WTC11 (cell line): Measurements from ENCODE around the gene TMA7. TPM values are rescaled to one million over a fixed set of nuclear protein-coding genes. Genes with fewer than 3 reads are reported as not detected.

Experiments used
- ATAC-seq: fragments of 200-7000 bp; cut with Tn5 transposase; 2 replicates; pipeline ENCODE4 v1.10.0; 2021; ENCODE audit warnings: mild to moderate bottlenecking, moderate library complexity
- CTCF ChIA-PET: fragments of 300-600 bp; sonication (Branson Sonifier 250); formaldehyde crosslinking; loops from one replicate; lab custom pipeline; 2021; ENCODE audit warnings: antibody characterized with exemption; lab: Charles Lee
- POLR2A ChIA-PET: fragments of 350-600 bp; sonication (Branson Sonifier 250); formaldehyde crosslinking; loops from one replicate; lab custom pipeline; 2021; ENCODE audit warnings: antibody characterized with exemption; lab: Charles Lee
- DNase-seq: peaks from one replicate; pipeline ENCODE4 v3.0.0; 2021; ENCODE audit warnings: low spot score
- H3K27ac Mint-ChIP-seq: 2 replicates; pipeline ENCODE4 v1.8.0; 2021; ENCODE audit warnings: mixed read lengths
- H3K27me3 Mint-ChIP-seq: 2 replicates; pipeline ENCODE4 v1.8.0; 2021; ENCODE audit warnings: low read depth, mild to moderate bottlenecking, moderate library complexity, mixed read lengths
- H3K36me3 Mint-ChIP-seq: 2 replicates; pipeline ENCODE4 v1.8.0; 2021; ENCODE audit warnings: mixed read lengths
- H3K4me1 Mint-ChIP-seq: 2 replicates; pipeline ENCODE4 v1.8.0; 2022; ENCODE audit warnings: mixed read lengths
- H3K4me3 Mint-ChIP-seq: 2 replicates; pipeline ENCODE4 v1.8.0; 2021; ENCODE audit warnings: mild to moderate bottlenecking, moderate library complexity, mixed read lengths
- H3K9me3 Mint-ChIP-seq: 2 replicates; pipeline ENCODE4 v1.8.0; 2021; ENCODE audit warnings: mixed read lengths
- CBFB ChIP-seq: sonication (generic); formaldehyde crosslinking; IDR thresholded peaks from 2 replicates; pipeline ENCODE4 v1.8.1; 2022; ENCODE audit warnings: mild to moderate bottlenecking, low read depth, missing genetic modification reagents
- CREM ChIP-seq: sonication (generic); formaldehyde crosslinking; IDR thresholded peaks from 2 replicates; pipeline ENCODE4 v1.8.1; 2022; ENCODE audit warnings: mild to moderate bottlenecking, missing genetic modification reagents, moderate library complexity
- ETV6 ChIP-seq: sonication (generic); formaldehyde crosslinking; IDR thresholded peaks from 2 replicates; pipeline ENCODE4 v1.8.1; 2022; ENCODE audit warnings: mild to moderate bottlenecking, missing genetic modification reagents
- FOXJ3 ChIP-seq: sonication (generic); formaldehyde crosslinking; IDR thresholded peaks from 2 replicates; pipeline ENCODE4 v1.9.0; 2021; ENCODE audit warnings: missing genetic modification reagents, mild to moderate bottlenecking, borderline replicate concordance
- FOXP1 ChIP-seq: sonication (generic); formaldehyde crosslinking; IDR thresholded peaks from 2 replicates; pipeline ENCODE4 v1.8.0; 2022; ENCODE audit warnings: missing genetic modification reagents, mild to moderate bottlenecking, moderate library complexity, borderline replicate concordance
- MAX ChIP-seq: sonication (generic); formaldehyde crosslinking; IDR thresholded peaks from 2 replicates; pipeline ENCODE4 v1.8.0; 2022; ENCODE audit warnings: mild to moderate bottlenecking, missing genetic modification reagents
- MLX ChIP-seq: sonication (generic); formaldehyde crosslinking; IDR thresholded peaks from 2 replicates; pipeline ENCODE4 v1.8.1; 2023; ENCODE audit warnings: mild to moderate bottlenecking, missing genetic modification reagents, moderate library complexity
- NR2C2 ChIP-seq: sonication (generic); formaldehyde crosslinking; IDR thresholded peaks from 2 replicates; pipeline ENCODE4 v1.8.0; 2022; ENCODE audit warnings: mild to moderate bottlenecking, missing genetic modification reagents
- SP1 ChIP-seq: sonication (generic); formaldehyde crosslinking; conservative IDR thresholded peaks from 2 replicates; pipeline ENCODE4 v1.8.1; 2022; ENCODE audit warnings: missing genetic modification reagents
- TEAD1 ChIP-seq: sonication (generic); formaldehyde crosslinking; IDR thresholded peaks from 2 replicates; pipeline ENCODE4 v1.8.0; 2022; ENCODE audit warnings: mild to moderate bottlenecking, missing genetic modification reagents
- USF1 ChIP-seq: sonication (generic); formaldehyde crosslinking; IDR thresholded peaks from 2 replicates; pipeline ENCODE4 v1.8.0; 2022; ENCODE audit warnings: mild to moderate bottlenecking, missing genetic modification reagents
- ZNF121 ChIP-seq: sonication (generic); formaldehyde crosslinking; IDR thresholded peaks from 2 replicates; pipeline ENCODE4 v1.8.0; 2023; ENCODE audit warnings: missing genetic modification reagents
- ZNF396 ChIP-seq: fragments of 250-450 bp; sonication (Bioruptor Pico); IDR thresholded peaks from 2 replicates; pipeline ENCODE4 v1.8.0; 2021; ENCODE audit warnings: mild to moderate bottlenecking, moderate library complexity, borderline replicate concordance
- ZNF423 ChIP-seq: fragments of 250-450 bp; sonication (Bioruptor Pico); IDR thresholded peaks from 2 replicates; pipeline ENCODE4 v2.1.2; 2022; ENCODE audit warnings: mild to moderate bottlenecking, moderate library complexity
- ZNF671 ChIP-seq: fragments of 250-450 bp; sonication (Bioruptor Pico); IDR thresholded peaks from 2 replicates; pipeline ENCODE4 v1.8.0; 2021; ENCODE audit warnings: mild to moderate bottlenecking
- total RNA-seq: library from RNA; stranded (reverse); gene quantifications from 3 replicates; pipeline ENCODE4 v1.2.3, GENCODE V29; 2021
- TF ChIP-seq, protein P1 (sequence below): sonication (generic); formaldehyde crosslinking; IDR thresholded peaks from 2 replicates; pipeline ENCODE4 v1.8.1; 2022; ENCODE audit warnings: mild to moderate bottlenecking, missing genetic modification reagents, moderate library complexity, borderline replicate concordance
- TF ChIP-seq, protein P2 (sequence below): fragments of 250-450 bp; sonication (Bioruptor Pico); IDR thresholded peaks from 2 replicates; pipeline ENCODE4 v1.9.0; 2021; ENCODE audit warnings: mild to moderate bottlenecking
- TF ChIP-seq, protein P3 (sequence below): sonication (generic); formaldehyde crosslinking; IDR thresholded peaks from 2 replicates; pipeline ENCODE4 v1.8.0; 2023; ENCODE audit warnings: missing genetic modification reagents, mild to moderate bottlenecking, borderline replicate concordance
- TF ChIP-seq, protein P4 (sequence below): sonication (generic); formaldehyde crosslinking; IDR thresholded peaks from 2 replicates; pipeline ENCODE4 v1.8.0; 2022; ENCODE audit warnings: mild to moderate bottlenecking, missing genetic modification reagents

Gene TMA7
- total RNA-seq, 1 experiment from 2014 or later, result 318 TPM

DNA sequence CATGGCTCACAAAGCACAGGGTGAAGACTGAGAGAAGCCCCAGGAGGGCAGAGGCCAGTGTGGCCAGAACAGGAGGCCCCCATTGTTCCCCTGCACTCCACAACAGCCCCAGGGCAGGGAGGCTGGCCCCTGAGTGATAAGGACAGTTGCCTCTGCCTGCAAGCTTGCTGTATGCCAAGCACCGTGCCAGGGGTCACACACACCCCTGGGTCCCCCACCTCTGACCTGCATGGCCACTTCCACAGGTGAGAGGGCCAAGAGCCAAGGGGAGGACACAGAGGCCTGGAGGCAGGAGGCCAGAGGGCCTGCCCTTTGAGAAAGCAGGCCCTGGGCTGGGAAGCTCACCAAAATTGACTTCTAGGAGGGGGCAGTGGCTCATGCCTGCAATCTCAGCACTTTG is 30.2 kb downstream of the TMA7 start (continued):
- TF ChIP-seq, protein P1, sequence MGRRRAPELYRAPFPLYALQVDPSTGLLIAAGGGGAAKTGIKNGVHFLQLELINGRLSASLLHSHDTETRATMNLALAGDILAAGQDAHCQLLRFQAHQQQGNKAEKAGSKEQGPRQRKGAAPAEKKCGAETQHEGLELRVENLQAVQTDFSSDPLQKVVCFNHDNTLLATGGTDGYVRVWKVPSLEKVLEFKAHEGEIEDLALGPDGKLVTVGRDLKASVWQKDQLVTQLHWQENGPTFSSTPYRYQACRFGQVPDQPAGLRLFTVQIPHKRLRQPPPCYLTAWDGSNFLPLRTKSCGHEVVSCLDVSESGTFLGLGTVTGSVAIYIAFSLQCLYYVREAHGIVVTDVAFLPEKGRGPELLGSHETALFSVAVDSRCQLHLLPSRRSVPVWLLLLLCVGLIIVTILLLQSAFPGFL (CRISPR knock-in tag), result no peak
- no peak for TF ChIP-seq ZNF671 (CRISPR knock-in tag)
- no peak for TF ChIP-seq NR2C2 (CRISPR knock-in tag)
- no peak for TF ChIP-seq USF1 (CRISPR knock-in tag)

- DNase-seq, result peak; percentile 46
Measured at GRCh38 chr3:48472673-48472922, 32.5 kb downstream of the TMA7 start.

DNA sequence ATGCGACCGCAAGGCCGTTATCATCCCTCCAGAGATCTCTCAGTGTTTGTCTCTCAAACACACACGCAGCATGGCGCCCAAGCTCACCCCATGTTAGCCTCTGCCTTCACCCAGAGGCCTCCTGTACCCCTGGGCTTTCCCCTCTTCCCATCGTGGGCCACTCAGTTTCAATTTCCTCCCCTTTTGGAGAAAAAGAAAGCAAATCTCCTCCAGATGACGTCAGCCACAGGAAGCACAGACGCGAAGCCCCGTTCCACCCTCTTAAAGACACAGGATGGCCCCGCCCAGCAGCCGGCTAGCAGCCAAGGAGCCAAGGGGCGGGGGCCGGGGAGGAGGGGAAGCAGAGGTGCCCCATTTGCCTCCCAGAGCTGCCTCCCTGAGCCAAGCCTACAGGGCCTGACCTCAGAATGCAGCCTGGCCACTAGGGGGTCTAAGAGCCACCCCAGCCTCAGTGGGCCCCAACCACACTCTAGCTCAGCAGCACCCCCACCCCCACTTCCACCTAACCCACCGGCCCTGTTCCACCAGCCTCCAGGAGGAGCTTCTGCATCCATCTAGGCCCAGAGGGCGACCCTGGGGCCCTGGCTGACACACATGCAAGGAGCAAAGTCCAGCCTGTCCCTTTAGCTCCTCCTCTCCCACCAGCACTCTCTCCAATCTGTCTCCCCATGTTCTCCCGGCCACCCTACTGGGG is 33.0 kb downstream of the TMA7 start:
- peak overlapping the region; percentile 91 for H3K4me3 Mint-ChIP-seq
- ATAC-seq (peak; percentile 82), DNase-seq (peak; percentile 96)
- peaks cover 31% of the 10 kb centered on the region for H3K4me1 Mint-ChIP-seq
- POLR2A ChIA-PET, result interaction anchor here (0.6 to 3.3 kb wide), 15 partner anchors 16 to 285 kb away, joined by 3 to 21 read pairs (median 5); partner anchors contain the start of genes ATRIP, CCDC51, CDC25A and CELSR3
- peaks cover 12% of the 10 kb centered on the region for H3K36me3 Mint-ChIP-seq
- CTCF ChIA-PET, result interaction anchor here (0.6 to 6.3 kb wide), 35 partner anchors 8 to 1062 kb away, joined by 3 to 168 read pairs (median 4); partner anchors contain the start of genes ATRIP, CCDC51, PFKFB4 and SHISA5
- peak overlapping the region; percentile 99 for H3K27ac Mint-ChIP-seq
- no peaks in the 10 kb centered on the region; the same call in none of the 2 replicates for H3K27me3 Mint-ChIP-seq
- no peaks in the 10 kb centered on the region for H3K9me3 Mint-ChIP-seq
- TF ChIP-seq MAX, result peak; percentile 67; the same call in 1 of the 2 replicates
- TF ChIP-seq SP1 (CRISPR knock-in tag), result peak; percentile 66
- no peak for TF ChIP-seq ZNF671 (CRISPR knock-in tag)
- 0 out of 2 replicates have a peak, but pooled peaks have one; percentile 38 for TF ChIP-seq ETV6
- TF ChIP-seq ZNF396 (CRISPR knock-in tag), result no peak
- TF ChIP-seq CREM (CRISPR knock-in tag), result 0 out of 2 replicates have a peak, but pooled peaks have one; percentile 24
- TF ChIP-seq, protein P2, sequence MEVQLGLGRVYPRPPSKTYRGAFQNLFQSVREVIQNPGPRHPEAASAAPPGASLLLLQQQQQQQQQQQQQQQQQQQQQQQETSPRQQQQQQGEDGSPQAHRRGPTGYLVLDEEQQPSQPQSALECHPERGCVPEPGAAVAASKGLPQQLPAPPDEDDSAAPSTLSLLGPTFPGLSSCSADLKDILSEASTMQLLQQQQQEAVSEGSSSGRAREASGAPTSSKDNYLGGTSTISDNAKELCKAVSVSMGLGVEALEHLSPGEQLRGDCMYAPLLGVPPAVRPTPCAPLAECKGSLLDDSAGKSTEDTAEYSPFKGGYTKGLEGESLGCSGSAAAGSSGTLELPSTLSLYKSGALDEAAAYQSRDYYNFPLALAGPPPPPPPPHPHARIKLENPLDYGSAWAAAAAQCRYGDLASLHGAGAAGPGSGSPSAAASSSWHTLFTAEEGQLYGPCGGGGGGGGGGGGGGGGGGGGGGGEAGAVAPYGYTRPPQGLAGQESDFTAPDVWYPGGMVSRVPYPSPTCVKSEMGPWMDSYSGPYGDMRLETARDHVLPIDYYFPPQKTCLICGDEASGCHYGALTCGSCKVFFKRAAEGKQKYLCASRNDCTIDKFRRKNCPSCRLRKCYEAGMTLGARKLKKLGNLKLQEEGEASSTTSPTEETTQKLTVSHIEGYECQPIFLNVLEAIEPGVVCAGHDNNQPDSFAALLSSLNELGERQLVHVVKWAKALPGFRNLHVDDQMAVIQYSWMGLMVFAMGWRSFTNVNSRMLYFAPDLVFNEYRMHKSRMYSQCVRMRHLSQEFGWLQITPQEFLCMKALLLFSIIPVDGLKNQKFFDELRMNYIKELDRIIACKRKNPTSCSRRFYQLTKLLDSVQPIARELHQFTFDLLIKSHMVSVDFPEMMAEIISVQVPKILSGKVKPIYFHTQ (CRISPR knock-in tag), result no peak
- TF ChIP-seq, protein P3, sequence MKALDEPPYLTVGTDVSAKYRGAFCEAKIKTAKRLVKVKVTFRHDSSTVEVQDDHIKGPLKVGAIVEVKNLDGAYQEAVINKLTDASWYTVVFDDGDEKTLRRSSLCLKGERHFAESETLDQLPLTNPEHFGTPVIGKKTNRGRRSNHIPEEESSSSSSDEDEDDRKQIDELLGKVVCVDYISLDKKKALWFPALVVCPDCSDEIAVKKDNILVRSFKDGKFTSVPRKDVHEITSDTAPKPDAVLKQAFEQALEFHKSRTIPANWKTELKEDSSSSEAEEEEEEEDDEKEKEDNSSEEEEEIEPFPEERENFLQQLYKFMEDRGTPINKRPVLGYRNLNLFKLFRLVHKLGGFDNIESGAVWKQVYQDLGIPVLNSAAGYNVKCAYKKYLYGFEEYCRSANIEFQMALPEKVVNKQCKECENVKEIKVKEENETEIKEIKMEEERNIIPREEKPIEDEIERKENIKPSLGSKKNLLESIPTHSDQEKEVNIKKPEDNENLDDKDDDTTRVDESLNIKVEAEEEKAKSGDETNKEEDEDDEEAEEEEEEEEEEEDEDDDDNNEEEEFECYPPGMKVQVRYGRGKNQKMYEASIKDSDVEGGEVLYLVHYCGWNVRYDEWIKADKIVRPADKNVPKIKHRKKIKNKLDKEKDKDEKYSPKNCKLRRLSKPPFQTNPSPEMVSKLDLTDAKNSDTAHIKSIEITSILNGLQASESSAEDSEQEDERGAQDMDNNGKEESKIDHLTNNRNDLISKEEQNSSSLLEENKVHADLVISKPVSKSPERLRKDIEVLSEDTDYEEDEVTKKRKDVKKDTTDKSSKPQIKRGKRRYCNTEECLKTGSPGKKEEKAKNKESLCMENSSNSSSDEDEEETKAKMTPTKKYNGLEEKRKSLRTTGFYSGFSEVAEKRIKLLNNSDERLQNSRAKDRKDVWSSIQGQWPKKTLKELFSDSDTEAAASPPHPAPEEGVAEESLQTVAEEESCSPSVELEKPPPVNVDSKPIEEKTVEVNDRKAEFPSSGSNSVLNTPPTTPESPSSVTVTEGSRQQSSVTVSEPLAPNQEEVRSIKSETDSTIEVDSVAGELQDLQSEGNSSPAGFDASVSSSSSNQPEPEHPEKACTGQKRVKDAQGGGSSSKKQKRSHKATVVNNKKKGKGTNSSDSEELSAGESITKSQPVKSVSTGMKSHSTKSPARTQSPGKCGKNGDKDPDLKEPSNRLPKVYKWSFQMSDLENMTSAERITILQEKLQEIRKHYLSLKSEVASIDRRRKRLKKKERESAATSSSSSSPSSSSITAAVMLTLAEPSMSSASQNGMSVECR (CRISPR knock-in tag), result 0 out of 2 replicates have a peak, but pooled peaks have one; percentile 59
- peak; percentile 60; the same call in 1 of the 2 replicates for TF ChIP-seq FOXP1 (CRISPR knock-in tag)
- TF ChIP-seq, protein P4, sequence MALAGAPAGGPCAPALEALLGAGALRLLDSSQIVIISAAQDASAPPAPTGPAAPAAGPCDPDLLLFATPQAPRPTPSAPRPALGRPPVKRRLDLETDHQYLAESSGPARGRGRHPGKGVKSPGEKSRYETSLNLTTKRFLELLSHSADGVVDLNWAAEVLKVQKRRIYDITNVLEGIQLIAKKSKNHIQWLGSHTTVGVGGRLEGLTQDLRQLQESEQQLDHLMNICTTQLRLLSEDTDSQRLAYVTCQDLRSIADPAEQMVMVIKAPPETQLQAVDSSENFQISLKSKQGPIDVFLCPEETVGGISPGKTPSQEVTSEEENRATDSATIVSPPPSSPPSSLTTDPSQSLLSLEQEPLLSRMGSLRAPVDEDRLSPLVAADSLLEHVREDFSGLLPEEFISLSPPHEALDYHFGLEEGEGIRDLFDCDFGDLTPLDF, result 0 out of 2 replicates have a peak, but pooled peaks have one; percentile 18
- TF ChIP-seq ZNF121, result peak; percentile 46; the same call in 1 of the 2 replicates
- TF ChIP-seq CBFB (CRISPR knock-in tag), result no peak
- peak; percentile 78; the same call in 1 of the 2 replicates for TF ChIP-seq TEAD1 (CRISPR knock-in tag)
- TF ChIP-seq ZNF423 (CRISPR knock-in tag), result peak; percentile 90

More at GRCh38 chr3:48472673-48472922, 32.5 kb downstream of the TMA7 start:
- peak; percentile 1 for ATAC-seq
- peak overlapping the region; percentile 99 for H3K27ac Mint-ChIP-seq
- TF ChIP-seq FOXJ3 (CRISPR knock-in tag), result no peak
- no peak for TF ChIP-seq MLX (CRISPR knock-in tag)
- ChIA-PET CTCF (interaction anchor here (0.6 to 6.3 kb wide), 28 partner anchors 8 to 267 kb away, joined by 3 to 168 read pairs (median 7); partner anchors contain the start of genes ATRIP, CCDC51, PFKFB4 and SHISA5), POLR2A (interaction anchor here (1.1 to 3.3 kb wide), 10 partner anchors 17 to 190 kb away, joined by 3 to 21 read pairs (median 6); partner anchors contain the start of genes ATRIP, CCDC51, CELSR3 and PFKFB4)
- H3K36me3 Mint-ChIP-seq, result peaks cover 17% of the 10 kb centered on the region
- peak overlapping the region; percentile 91 for H3K4me3 Mint-ChIP-seq
- peaks cover 27% of the 10 kb centered on the region for H3K4me1 Mint-ChIP-seq
- no peaks in the 10 kb centered on the region for H3K9me3 Mint-ChIP-seq
- H3K27me3 Mint-ChIP-seq, result no peaks in the 10 kb centered on the region; the same call in none of the 2 replicates
